Panc1 (cell line): Measurements from ENCODE around the gene GNAI1. TPM values are rescaled to one million over a fixed set of nuclear protein-coding genes. Genes with fewer than 3 reads are reported as not detected.

ENCODE experiments used
- ATAC-seq: fragments of 200-7000 bp; cut with Tn5 transposase; 2 replicates; pipeline ENCODE4 v1.9.1; 2020; ENCODE audit warnings: mild to moderate bottlenecking, moderate library complexity
- BruUV-seq: library from RNA; stranded (reverse); fragments of 400-500 nt; replicated peaks from 2 replicates; lab custom pipeline; 2021; lab: Mats Ljungman, UMichigan
- CTCF ChIA-PET: fragments of 300-600 bp; sonication (Branson Sonifier 250); formaldehyde crosslinking; loops from one replicate; lab custom pipeline; 2022; ENCODE audit warnings: antibody characterized with exemption; lab: Charles Lee
- POLR2A ChIA-PET: fragments of 300-600 bp; sonication (Branson Sonifier 250); formaldehyde crosslinking; loops from one replicate; lab custom pipeline; 2022; ENCODE audit warnings: antibody characterized with exemption; lab: Charles Lee
- DNase-seq: peaks from one replicate; pipeline ENCODE4 v3.0.0-alpha.2; 2010; ENCODE audit warnings: low read depth, low spot score
- H3K27ac ChIP-seq: 2 replicates; pipeline ENCODE4 v1.5.1; 2011; ENCODE audit warnings: mild to moderate bottlenecking, low read length, inconsistent platforms
- H3K27me3 ChIP-seq: fragments of 200-500 bp; sonication (Bioruptor generic); 2 replicates; pipeline ENCODE4 v1.6.0; 2014; ENCODE audit warnings: low read length, inconsistent platforms; ENCODE audit not compliant: control insufficient read depth, insufficient read depth
- H3K36me3 ChIP-seq: fragments of 200-500 bp; sonication (Bioruptor generic); 2 replicates; pipeline ENCODE4 v1.5.1; 2014; ENCODE audit warnings: inconsistent platforms, mild to moderate bottlenecking, low read length, moderate library complexity; ENCODE audit not compliant: control insufficient read depth, insufficient read depth
- H3K4me1 ChIP-seq: 2 replicates; pipeline ENCODE4 v1.5.1; 2011; ENCODE audit warnings: inconsistent platforms, mild to moderate bottlenecking, low read length, moderate library complexity; ENCODE audit not compliant: control insufficient read depth, insufficient read depth
- H3K4me3 ChIP-seq, 2 experiments: 2 replicates each; pipeline ENCODE4 v1.5.1; 2011 to 2012; ENCODE audit warnings: low read depth in 2 of 2, low read length in 2 of 2, mild to moderate bottlenecking in 2 of 2, inconsistent platforms in 1 of 2, moderate library complexity in 1 of 2
- H3K9me3 ChIP-seq: fragments of 200-500 bp; sonication (Bioruptor generic); 2 replicates; pipeline ENCODE4 v1.5.1; 2014; ENCODE audit warnings: low read depth, mild to moderate bottlenecking, inconsistent platforms, low read length, moderate library complexity; ENCODE audit not compliant: control insufficient read depth, insufficient read depth
- POLR2AphosphoS5 ChIP-seq: IDR thresholded peaks from 2 replicates; pipeline ENCODE4 v1.6.1; 2012; ENCODE audit warnings: mild to moderate bottlenecking, low read depth, low read length, moderate library complexity
- REST ChIP-seq, 2 experiments: IDR thresholded peaks; 2 replicates each; pipeline ENCODE4 v1.6.1; 2011 to 2012; ENCODE audit warnings: low read depth in 2 of 2, control low read depth in 1 of 2, low read length in 1 of 2, mild to moderate bottlenecking in 1 of 2, moderate library complexity in 1 of 2; ENCODE audit not compliant: insufficient read depth in 1 of 2
- SIN3A ChIP-seq: IDR thresholded peaks from 2 replicates; pipeline ENCODE4 v1.6.1; 2012; ENCODE audit warnings: low read depth, mild to moderate bottlenecking, low read length, moderate library complexity, borderline replicate concordance; ENCODE audit not compliant: insufficient read depth
- TCF7L2 ChIP-seq: IDR thresholded peaks from 2 replicates; pipeline ENCODE4 v1.6.1; 2011; ENCODE audit warnings: mild to moderate bottlenecking, low read depth, low read length, inconsistent platforms
- in situ Hi-C: cut with HindIII; loops from 2 replicates; pipeline ENCODE4 v1.10.0; 2016; ENCODE audit warnings: low sequenced_read_pairs, low pct_unique_long_range_greater_than_20kb
- intact Hi-C: fragments of 100-400 bp; cut with micrococcal nuclease; formaldehyde crosslinking; loops from one replicate; pipeline ENCODE4 v1.10.0; 2022; ENCODE audit not compliant: unreplicated experiment
- total RNA-seq: library from RNA; stranded (reverse); gene quantifications from one replicate; pipeline ENCODE4 v1.2.1, GENCODE V29; 2021; ENCODE audit not compliant: unreplicated experiment
- TF ChIP-seq, protein P1 (sequence below): fragments of 450-650 bp; IDR thresholded peaks from 2 replicates; pipeline ENCODE4 v1.5.1; 2017; ENCODE audit warnings: mild to moderate bottlenecking

Gene GNAI1
- total RNA-seq, 1 experiment from 2014 or later, result 19.2 TPM

GRCh38 chr7:80243425-80243824, 108.8 kb downstream of the GNAI1 start:
- no peak for TF ChIP-seq REST (IDR thresholded peaks at IDR 0.05; ENCODE audit: insufficient read depth in 1 of 2, low read depth in 2 of 2, low read length in 1 of 2)
- TF ChIP-seq POLR2AphosphoS5, result no peak
- no peak for TF ChIP-seq SIN3A
- no peak for TF ChIP-seq TCF7L2
- TF ChIP-seq, protein P1, sequence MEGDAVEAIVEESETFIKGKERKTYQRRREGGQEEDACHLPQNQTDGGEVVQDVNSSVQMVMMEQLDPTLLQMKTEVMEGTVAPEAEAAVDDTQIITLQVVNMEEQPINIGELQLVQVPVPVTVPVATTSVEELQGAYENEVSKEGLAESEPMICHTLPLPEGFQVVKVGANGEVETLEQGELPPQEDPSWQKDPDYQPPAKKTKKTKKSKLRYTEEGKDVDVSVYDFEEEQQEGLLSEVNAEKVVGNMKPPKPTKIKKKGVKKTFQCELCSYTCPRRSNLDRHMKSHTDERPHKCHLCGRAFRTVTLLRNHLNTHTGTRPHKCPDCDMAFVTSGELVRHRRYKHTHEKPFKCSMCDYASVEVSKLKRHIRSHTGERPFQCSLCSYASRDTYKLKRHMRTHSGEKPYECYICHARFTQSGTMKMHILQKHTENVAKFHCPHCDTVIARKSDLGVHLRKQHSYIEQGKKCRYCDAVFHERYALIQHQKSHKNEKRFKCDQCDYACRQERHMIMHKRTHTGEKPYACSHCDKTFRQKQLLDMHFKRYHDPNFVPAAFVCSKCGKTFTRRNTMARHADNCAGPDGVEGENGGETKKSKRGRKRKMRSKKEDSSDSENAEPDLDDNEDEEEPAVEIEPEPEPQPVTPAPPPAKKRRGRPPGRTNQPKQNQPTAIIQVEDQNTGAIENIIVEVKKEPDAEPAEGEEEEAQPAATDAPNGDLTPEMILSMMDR, result no peak
- BruUV-seq, result no TSS peak
- DNase-seq, result no peak
- Histone ChIP-seq H3K36me3 (no peaks in the 10 kb centered on the region; the same call in 1 of the 2 replicates), H3K27ac (no peak overlapping the region), H3K27me3 (no peaks in the 10 kb centered on the region; the same call in 1 of the 2 replicates), H3K4me1 (no peaks in the 10 kb centered on the region), H3K9me3 (no peaks in the 10 kb centered on the region), H3K4me3 (no peak overlapping the region)
- POLR2A ChIA-PET, result no interaction called here
- ATAC-seq, result no peak
- CTCF ChIA-PET, result no interaction called here
- in situ Hi-C loops (no loop called here), intact Hi-C loops (no loop called here)

DNA sequence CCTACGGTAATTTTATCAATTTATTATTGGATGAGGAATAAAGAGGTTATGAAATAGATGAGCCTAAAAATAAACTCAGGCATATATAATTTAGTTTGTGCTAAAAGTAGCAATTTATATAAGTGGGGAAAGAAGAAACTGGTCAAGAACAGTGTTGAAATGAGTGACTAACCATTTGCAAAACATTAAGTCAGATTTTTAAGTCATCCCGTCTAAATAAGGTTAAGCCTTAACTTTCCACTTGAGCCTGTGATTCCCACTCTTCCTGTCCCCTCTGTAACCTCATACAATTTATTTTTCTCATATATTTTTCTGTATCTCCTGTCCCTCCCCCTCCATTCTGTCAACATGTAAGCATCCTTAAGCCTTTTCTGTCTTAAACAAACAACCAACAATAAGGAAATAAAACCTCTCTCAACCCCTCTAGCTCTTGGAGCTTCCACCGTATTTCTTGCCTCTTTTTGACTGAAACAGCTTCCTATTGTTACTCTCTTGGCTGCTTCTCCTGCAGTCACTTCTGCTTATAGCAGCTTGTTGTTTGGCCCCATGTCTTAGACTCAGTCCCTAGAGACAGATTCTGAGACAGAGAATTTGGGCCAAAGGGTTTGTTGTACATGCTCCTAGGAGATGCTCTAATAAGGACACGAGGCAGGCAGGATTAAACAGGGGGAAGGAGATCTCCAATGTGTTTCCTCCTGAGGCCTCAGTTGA, 109.7 kb downstream of the GNAI1 start:
- H3K4me1 ChIP-seq, result no peaks in the 10 kb centered on the region
- in situ Hi-C loops, result no loop called here
- TF ChIP-seq, protein P1, result no peak
- TF ChIP-seq SIN3A (no peak), POLR2AphosphoS5 (no peak), REST (IDR thresholded peaks at IDR 0.05; ENCODE audit: insufficient read depth in 1 of 2, low read depth in 2 of 2, low read length in 1 of 2) (no peak), TCF7L2 (no peak)
- CTCF ChIA-PET, result no interaction called here
- intact Hi-C loops, result no loop called here
- no peak for DNase-seq
- H3K4me3 ChIP-seq, result no peak overlapping the region
- ATAC-seq, result no peak
- H3K27ac ChIP-seq, result no peak overlapping the region
- BruUV-seq, result no TSS peak
- no peaks in the 10 kb centered on the region; the same call in 1 of the 2 replicates for H3K27me3 ChIP-seq
- H3K36me3 ChIP-seq, result no peaks in the 10 kb centered on the region; the same call in 1 of the 2 replicates
- POLR2A ChIA-PET, result no interaction called here
- H3K9me3 ChIP-seq, result no peaks in the 10 kb centered on the region
